GM19324 (cell line): ENCODE results near the gene PAK6.

ENCODE experiments used
- ATAC-seq: cut with Tn5 transposase; IDR thresholded peaks from one replicate; pipeline ENCODE4 v1.9.1; 2021; ENCODE audit warnings: mild to moderate bottlenecking, moderate library complexity; ENCODE audit not compliant: unreplicated experiment, low FRiP score

The PAK6 gene

GRCh38 chr15:40240619-40241221, 1.9 kb downstream of the PAK6 start:
- ATAC-seq, result no peak

DNA sequence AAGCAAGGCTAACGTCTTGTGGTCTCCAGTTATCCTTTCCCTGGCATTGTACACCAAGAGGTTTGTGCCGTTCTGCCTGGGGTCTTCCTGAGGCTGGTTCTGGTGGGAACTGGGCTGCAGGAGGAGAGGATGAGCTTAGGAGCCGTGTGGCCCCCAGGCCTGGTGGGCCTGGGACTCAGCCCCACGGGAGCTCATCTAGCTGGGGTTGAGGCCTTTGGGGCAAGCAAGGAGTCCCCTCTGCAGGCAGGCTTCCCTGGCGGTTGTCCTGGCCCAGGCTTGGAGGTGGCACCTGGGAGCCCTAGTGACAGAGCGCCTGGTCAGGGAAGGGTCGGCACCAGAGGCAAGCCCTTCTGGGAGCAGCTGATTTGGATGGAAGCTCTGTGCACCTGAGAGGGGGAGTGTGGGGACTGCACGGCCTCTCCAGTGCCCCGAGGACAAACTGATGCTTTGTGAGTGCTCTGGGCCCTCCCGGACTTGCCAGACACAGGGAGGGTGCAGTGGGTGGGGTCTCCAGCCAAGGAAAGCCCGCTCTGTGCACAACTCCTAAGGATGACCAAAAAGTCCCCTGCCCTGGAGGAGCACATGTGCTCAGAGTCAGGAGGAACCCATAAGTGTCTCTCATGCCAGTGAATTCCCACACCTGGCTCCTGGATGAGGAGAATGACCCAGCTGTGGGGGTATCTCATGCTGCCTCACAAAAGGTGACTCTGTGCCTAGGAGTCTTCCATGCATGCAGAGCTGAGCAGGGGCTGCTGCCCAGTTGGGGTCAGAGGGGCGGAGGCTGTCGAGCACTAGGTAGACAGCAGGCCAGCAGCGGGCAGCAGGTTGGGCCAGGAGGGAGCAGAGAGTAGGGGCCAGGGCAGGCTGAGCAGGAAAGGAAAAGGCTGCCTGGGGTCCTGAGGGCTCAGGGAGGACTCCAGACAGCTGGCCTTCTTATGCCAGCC, 2.7 kb downstream of the PAK6 start:
- no peak for ATAC-seq

DNA sequence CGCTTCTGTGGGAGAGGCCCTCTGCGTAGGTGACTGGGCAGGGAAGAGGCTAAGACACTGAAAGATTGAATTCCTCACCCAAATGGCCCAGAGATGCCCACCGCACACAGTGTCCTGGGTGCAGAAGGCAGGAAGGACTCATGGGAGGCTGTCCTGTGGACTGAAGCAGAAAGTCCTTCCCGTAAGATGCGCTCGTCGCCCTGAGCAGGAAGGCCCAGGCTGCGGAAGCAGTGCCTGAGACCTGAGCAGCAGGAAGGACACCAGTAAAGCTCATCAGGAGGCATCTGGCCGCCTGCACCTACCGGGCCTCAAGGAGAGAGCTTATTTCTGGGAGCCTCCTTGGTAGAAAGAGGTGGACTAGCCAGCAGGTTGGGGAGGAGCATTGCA, 3.3 kb downstream of the PAK6 start:
- no peak for ATAC-seq

DNA sequence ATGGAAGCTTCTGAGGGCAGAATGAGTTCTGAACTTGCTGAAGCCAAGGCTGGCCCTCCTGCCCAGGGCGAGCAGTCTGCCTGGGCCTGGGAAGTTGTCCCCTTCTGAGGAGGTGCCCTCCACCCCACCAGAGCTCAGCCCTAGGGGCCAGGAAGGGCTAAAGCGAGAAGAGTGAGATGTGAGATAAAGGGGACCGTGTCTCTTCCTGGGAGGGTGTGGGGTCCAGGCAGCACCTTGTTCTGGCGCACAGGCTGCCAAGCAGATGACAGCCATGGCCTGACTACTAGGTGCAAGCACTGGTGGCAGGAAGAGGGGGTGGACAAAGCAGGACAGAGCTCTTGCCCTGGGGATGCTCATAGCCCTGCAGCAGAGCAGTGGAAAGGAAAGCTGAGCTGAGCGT, 3.7 kb downstream of the PAK6 start:
- no peak for ATAC-seq

DNA sequence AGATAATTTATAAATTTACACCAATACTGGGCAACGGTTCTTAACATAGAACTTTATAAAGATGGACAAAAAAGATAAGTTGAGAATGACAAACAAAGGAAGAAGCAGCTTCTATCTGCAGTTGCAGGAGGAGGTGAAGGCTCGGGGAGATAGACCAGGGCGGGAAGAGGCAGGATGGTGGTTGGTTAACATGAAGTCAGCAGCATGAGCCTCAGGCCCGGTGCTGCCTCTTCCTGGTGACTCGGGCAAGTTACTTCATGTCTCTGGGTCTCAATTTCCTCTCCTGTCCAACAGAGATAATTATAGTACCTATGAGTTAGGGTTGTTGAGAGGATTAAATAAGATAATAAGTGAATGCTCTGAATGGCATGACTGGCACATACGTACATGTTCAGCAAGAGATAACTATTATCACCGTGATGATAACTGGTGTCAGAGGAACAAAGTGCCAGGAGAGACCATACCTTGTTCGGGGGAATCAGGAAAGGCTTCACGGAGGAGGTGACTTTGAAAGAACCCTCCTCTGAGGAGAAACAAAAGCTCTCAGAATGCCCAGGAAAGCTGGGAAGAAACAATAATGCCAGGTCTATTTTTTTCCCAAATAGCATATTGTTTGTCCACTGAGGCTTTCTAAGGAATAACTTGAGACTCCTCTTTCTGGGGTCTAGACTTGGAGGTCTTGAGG, 4.4 kb downstream of the PAK6 start:
- no peak for ATAC-seq

GRCh38 chr15:40244961-40245523, 6.2 kb downstream of the PAK6 start:
- no peak for ATAC-seq

DNA sequence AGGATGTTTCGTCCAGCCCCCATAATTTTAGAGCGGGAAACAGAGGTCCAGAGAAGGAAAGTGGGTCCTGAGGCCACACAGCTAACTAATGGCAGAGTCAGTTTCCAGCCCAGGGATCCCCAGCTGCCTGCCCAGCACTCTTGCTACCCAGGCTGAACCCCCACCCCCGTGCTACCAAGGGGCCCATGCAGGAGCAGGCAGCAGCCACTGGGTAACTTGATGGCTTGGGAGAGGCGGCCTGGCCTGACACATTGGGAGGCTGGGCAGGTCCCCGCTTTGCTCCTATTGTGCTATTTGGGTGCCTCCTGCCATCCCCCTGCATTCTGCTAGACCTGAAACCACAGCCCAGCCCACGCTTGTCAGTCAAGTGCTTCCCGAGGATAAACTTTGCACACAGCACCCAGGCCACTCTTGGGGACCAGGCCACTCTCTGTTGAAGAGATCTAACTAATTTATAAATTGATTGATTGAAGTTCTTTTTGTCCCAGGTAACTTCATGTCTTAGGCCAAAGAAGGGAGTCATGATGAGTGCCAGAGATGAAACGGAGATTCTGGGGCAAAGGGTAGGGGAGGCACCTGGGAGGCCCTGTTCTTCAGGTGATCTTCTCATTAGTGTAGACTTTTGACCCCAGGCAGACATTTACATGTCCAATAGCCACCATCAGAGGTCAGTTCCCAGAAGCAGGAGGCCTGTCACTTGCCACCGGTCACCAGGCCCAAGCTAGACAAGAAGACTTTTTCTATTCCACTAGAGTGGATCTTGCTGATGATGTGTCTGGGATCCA, 7.0 kb downstream of the PAK6 start:
- ATAC-seq, result no peak

GRCh38 chr15:40246496-40247280, 7.8 kb downstream of the PAK6 start:
- ATAC-seq, result no peak

DNA sequence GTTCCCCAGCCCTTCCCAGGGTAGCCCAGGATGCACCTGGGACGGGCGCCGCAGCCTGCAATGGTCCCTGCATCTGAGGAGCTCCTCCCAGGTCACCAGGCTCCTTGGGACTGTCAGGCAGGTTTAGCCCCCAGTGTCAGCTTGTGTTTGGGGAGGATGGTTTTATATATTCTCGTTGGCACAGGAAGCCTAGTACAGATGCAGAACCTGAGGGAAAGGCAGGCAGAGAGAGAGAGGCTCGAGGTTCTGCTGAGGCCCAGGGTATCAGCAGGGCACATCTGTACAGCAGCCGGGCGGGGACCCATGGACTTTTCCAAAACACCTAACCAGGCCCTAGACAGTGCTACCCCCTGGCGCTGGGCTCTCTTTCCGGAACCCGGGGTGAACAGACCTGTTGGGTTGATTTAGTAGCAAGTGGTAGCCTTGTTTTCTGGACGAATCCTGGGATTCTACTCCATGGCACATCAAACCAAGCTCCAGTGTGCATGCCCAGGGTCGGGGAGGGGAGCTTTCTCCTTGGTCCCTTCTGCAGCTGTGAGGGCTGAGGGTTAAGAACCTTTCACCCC, 8.6 kb downstream of the PAK6 start:
- no peak for ATAC-seq

GRCh38 chr15:40248006-40248783, 9.3 kb downstream of the PAK6 start:
- no peak for ATAC-seq

GRCh38 chr15:40249477-40250303, 10.8 kb downstream of the PAK6 start:
- ATAC-seq, result no peak

- ATAC-seq, result no peak
These were observed 11.4 kb downstream of the PAK6 start for GRCh38 chr15:40250304-40250656.

DNA sequence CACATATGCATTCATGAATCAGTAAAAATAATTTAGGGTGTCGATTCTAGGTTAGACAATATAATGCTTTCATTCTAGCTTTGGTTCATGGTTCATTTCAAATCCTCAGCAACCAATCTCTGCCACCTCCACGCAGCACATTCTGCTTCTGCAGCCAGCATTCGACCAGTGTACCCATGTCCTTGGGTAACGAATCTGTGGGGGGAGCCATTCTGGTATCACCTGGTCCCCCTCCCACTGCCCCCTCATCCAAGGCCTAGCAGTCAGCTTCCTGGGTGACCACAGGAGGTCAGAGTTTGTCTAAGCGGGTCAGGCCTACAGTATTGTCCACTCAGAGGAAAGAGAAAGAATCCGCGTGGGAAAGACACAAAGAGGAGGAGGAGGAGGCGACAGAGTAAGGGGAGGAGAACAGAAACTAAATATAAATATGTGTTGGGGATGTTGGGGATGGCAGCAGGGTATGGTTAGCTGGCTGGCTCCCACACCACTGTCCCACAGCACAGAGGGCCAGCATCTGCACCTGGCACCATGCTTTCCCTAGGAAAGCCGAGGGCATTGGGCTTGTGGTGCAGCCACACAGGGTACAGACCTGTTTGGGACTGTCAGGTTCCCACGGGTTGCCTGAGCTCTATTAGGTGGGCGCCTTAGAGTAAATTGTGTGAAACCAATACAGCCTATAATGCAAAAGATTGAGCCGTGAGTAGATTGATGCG, 12.1 kb downstream of the PAK6 start:
- ATAC-seq, result no peak

DNA sequence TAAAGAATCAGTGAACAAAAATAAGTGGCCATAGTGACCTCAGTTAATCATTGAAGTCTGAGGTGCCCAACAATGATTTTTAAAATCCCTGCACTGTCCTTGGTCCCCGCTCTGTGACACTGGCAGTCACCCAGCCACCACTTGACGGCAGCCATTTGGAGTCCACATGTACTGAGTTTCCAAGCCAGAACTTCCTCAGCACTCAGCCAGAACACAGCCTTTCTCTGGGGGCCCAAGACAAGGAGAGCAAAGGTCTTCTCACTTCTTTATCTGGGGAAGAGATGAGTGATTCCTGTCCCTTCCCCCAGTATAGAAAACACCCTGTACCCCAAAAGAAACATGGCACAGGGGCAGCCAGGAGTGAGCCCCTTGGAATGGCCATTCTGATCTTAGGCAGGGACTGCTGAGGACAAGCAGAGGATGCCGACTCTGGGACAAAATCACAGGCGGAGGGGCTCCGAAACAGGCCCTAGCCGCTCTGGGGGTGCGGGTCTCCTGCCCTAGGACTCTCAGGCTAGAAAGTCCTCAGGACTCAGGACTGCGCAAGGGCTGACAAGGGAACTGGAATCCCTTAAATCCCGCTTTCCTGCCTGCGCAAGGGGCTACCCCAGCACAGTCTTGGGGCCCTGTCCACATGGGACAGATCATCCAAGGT, 12.8 kb downstream of the PAK6 start:
- no peak for ATAC-seq

- ATAC-seq, result no peak
These were observed 13.2 kb downstream of the PAK6 start for GRCh38 chr15:40252141-40252437.

DNA sequence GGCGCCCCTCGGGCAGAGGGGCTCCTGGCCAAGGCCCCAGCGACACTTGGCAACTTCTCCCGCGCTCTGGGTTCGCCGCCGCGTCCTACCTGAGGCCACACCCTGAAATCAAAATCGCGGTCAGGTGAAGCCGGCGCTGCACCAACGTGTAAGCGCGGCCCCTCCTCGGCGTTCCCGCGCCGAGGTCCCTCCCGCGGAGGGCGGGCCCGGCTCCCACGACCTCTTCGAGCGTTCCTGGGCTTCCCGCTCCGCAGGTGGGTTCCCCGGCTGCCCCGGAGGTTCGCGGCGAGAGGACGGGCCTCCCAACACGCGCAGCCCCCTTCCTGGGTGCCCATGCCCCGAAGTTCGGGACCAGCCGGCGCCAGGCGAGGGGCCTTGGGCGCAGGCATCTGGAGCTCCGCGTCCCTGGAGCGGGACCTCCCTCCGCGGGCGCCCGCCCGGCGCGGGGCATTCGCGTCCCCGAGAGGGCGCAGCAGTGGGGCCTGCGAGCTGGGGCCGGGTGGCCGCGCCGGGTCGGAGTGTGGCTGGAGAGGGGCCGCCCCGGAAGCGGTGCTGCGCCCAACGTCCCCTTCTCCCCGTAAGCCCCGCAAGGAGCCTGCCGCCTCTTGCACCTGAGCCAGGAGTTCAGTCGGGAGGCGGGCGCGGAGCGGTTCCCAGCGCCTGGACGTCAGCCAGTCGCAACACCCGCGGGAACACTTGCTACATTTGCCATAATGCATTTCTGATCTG, 13.7 kb downstream of the PAK6 start:
- ATAC-seq, result no peak
